NCI-H128 (cell line): Measurements from ENCODE around the gene CTIF.

ENCODE experiments used
- DNase-seq: peaks from one replicate; lab custom pipeline; 2025; ENCODE audit not compliant: unreplicated experiment; lab: John Stamatoyannopoulos, UW

CTIF gene

DNA sequence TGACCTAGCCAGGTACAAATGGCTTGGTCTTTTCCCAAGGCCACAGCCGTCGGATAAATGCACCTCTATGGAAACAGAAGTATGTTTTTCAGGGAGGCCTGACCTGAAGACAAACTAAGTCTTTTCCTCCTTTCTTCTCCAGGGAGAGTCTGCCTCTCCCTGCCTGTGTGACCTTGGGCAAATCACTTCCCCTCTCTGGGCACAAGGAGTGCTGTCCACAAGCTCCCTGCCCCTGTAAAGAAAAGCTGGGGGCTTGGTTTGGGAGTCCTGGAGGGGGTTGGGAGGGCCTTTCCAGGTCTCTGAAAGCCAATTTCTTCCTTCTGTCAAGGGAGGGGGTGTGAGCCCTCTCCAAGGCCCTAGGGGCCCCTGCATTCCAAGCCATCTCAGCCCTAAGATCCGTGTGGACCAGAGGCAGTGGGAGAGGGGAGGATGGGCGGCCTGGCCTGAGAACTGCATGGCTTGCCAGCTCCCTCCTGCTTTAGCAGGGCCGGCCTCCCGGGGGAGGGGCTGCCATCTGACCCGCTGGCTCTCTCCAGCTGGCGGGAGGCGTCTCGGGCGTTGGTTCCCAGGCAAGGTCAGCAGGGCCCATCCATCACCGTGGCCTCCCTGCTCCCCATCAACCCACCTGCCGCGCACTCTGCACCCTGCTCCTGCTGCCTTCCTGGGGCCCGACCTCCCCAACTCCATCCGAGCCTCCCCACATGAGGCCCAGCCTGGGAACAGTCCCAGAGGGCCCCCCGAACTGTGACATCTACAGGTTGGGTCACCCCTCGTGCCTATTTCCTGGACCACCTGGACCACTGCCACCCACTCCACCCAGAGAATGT lies 350.5 kb downstream of the CTIF start:
- no peak for DNase-seq

DNA sequence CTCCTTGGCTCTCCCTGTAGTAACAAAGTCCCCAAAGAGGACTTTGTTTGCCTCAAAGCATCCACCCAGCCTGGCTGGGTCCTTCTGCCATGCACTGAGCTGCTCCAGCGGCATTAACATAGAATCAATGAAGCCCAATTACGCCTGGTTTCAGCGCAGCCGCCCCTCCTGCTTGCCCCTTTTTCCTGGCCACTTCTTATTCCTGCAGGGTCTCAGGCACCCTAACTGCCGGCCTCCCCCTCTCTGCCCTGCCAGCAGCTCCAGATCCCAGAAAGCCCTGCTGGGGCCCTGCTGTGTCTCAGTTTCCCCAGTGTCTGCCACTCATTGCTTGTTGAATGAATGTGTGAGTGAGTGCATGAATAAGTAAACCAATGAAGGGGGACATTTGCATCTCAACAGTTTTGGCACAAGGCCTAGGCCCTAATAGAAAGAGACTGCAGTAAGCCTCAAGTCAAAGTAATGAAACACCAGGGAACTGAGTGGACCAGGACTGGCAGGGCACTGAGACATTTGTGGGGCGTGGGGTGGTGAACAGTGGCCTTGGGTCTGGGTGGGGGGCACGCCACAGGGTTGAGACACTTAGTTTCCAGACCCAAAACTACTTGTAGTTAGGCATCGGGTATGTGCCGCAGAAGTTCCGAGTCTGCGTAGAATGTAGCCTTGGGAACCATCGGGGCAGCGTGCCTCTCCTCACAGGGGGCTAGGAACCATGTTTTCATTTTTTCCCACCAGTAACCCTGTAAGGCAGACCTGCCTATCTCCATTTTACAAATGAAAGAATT lies 351.3 kb downstream of the CTIF start:
- no peak for DNase-seq

DNA sequence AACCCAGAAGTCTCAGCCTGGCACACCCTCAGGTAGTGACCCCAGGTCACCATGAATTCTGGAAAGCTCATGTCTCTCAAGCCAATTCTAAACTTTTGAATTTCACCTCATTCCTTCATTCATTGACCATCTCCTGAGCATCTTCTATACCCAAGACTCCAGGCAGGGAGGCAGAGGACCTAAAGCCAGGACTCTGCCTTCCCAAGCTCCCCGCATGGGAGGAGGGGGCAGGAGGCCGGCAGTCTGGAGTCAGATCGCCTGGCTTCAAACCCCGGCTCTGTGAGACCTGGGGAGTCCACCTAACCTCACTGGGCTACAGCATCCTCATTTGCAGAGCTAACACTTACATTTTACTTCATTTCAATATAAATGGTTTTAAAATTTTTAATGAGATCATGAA lies 352.9 kb downstream of the CTIF start:
- no peak for DNase-seq

DNA sequence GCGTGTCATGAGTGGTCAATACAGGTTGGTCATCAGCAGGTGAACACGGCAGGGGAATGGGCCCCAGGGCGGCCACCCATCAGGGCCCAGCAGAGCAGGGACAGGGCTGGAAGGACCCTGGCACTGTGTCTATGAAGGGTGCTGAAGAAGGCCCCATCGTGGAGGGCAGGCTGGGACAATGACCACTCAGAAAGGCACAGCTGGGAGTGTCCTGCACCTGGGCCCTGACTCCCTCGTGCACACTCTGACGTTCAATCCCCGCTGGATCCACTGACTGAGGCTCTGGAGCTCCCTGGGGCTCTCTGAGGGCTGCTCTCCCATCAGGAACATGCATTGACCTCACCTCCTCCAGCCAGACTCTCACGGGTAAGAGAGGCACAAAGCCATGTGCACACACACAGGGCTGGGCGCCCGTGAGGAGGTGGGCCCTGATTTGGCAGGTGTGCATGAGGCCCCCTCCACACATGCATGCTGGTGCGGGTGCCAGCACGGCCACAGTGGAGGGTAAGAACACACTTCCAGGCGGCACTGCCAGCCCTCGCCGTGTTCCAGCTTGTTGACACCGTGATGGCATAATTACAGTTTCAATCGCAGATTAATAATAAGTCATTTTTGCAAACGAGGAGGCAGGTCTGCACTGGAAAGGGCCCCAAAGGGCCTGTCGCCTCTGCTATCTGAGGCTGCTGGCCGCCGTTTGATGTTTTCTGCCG lies 353.5 kb downstream of the CTIF start:
- no peak for DNase-seq

DNA sequence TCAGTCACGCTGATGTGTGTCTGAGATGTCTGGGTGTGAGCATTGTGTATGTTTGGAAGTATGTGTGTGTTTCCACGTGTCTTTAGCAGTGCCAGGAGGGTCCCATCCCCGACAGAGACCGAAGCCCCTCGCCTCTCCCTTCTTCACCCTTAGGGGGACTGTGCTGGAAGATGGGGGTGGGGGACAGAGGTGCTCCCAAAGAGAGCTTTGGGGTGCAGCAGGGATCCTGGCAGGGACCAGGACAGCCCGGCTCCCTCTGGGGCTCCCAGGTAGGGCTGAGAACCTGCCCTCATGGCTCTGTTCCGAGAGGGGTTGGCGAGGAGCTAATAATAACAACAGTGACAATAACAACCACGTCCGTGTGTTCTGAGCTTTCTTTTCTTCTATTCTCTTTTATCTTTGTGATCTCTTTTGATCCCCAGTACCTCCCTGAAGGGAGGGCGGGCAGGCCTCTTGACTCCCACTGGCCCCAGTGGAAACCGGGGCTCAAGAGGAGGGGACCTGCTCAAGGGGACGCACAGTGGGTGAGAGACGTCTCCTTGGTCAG lies 354.3 kb downstream of the CTIF start:
- no peak for DNase-seq

DNA sequence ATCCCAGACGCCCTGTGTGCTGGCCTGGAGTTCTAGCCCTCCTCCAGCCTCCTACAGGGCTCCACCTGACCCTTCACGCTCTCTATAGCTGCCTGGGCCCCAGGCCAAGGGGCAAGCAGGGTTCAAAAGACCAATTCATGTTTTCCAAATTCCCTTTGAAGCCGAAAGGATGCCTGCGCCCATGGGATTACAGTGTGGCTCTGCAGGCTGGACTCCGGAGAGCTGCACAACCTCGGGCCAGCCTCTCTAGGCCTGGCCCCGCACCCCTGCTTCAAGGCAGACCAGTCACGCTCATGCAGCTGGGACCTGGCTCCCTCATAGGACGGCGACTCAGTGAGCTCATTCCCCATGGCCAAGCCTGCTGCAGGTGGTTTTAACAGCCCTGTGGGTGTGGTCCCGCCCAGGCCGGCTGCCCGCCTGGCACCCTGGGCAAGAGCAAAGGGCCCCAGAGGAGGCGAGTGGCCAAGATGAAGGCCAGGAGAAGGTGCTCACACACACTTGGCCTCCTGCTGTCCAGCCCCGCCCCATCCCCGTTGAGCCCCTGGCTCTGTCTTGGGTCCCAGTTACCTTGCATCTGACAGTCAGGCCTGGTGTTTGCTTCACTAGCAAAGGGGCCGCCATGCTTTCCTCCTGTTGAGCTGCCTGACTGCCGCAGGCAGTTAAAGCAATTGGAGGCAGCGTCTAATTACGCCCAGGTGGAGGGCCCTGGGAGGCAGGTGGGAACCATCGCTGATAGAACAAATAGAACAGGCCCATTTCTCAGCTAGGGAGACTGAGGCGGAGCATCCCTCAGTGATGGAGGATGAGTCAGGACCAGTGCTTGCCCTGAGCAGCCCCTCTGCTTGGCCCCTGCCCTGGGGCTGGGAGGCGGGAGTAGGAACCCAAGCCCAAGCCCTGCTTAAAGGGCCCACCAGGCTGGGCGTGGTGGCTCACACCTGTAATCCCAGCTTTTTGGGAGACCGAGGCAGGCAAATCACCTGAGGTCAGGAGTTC lies 355.1 kb downstream of the CTIF start:
- no peak for DNase-seq

DNA sequence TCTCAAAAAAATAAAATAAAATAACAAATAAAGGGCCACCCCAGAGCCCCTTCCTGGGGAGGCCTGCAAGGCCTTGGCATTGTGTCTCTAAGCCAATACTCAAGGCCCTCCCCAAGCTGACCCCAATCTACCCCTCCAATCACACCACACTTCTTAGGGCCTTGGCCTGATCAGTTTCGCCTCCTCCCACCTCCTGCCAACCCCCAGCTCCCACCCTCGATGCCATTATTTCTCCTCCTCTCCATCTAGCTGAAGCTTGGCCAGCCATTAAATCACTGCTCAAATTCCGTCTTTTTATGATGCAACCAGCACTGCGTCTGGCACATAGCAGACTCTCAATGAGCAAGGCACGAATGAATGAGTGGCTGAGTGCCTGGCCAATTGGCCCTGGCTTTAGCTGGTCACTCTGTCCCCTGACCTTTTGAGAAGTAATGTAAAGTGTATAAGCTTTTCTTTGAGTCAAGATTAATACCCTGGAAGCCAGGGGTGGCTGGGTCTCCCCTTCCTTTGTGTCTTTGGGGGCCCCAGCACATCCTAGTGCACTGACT lies 356.0 kb downstream of the CTIF start:
- no peak for DNase-seq

DNA sequence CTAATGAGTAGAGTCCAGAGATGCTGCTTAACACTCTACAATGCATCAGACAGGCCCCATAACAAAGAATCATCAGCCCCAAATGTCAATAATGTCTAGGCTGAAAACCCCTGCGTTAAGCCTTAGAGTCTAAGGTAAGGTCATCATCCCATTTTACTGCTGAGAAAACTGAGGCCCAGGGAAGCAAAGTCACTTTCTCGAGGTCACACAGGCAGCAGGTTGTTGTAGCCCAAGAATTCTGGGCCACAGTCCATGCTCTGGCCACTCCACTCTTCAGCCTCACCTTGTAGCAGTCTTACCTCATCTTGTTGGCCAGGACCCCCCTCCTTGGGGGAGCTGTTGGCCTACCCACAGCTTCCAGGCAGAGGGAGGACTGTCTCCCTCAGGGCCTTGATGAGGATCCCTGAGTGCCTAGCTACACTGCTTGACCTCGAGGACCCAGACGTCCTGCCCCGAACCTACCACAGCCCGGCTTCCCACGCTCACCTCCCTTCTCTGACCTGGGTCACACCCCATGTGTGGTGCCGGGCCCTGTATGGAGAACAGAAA lies 357.6 kb downstream of the CTIF start:
- no peak for DNase-seq

DNA sequence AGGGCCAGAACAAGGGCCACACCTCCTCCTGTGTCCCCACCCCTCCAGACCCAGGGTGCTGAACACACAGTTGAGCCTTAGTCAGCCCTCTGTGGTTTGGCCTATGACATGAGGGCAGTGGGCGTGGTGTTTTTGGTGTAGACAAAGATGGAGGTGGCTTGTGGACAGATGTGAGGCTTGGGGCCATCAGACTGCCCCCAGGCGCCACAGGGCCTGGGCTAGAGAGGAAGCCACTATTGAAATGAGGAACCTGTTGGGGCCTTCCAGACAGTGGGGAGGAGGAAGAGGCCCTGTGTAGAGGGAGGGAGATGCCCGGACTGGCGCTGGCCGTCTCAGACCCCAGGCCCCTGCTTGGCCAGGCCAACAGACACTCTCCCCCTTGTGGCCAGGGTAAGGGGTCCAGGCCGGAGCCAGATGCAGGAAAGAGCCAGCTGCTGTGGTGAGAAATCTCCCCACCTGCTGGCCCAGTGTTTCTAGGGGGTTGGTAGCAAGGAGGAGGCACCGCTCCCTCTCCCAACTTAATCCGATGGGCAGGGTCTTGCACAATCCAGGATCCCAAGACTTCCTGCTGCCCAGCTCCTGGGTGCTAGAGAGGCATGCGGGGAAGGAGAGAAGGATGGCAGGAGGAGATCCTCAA lies 358.2 kb downstream of the CTIF start:
- DNase-seq, result no peak

DNA sequence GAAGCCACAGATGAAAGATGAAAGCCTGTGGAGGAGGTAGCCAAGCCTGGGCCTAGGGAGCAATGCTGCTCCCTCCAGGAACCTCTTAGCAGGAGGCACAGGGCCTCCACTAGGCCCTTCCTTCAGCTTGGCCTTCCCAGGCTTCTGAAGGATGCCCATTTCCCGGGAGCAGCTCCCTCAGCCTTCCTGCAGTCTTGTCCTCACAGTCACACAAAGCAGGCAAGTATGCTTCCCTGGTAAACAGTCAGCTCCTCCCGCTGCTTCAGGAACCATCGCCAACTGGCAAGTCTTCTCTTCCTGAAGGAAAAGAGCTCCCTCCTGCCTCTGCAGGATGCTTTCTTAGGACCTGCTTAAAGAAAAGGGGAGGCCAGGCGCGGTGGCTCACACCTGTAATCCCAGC lies 358.7 kb downstream of the CTIF start:
- no peak for DNase-seq

DNA sequence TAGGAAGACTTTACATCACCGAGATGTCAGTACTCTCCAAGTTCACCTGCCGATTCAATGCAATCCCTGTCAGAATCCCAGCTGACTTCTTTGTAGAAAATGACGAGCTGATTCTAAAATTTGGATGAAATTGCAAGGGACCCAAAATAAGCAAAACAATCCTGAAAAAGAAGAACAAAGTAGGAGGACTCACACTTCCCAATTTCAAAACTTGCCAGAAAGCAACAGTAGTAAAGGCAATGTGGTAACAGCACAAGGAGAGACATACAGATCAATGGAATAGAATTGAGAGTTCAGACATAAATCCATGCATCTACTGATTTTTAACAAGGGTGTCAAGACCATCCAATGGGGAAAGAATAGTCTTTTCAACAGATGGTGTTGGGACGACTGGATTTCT lies 359.7 kb downstream of the CTIF start:
- DNase-seq, result no peak

DNA sequence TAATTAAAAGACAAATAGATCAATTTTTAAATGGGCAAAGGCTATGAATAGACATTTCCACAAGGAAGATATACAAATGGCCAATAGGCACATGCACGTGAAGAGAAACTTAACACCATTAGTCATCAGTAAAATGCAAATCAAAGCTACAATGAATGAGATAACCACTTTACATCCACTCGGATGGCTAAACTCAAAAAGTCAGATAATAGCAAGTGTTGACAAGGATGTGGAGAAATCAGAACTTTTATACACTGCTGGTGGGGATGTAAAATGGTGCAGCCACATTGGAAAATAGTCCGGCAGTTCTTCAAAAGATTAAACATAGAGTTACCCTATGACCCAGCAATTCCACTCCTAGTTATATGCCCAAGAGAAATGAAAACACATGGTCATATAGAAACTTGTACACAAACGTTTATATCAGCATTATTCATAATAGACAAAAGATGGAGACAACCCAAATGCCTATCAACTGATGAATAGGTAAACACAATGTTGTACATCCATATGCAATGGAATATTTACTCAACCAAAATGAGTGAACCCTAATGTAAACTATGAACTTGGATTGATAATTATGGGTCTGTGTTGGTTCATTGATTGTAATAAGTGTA lies 360.8 kb downstream of the CTIF start:
- DNase-seq, result no peak

DNA sequence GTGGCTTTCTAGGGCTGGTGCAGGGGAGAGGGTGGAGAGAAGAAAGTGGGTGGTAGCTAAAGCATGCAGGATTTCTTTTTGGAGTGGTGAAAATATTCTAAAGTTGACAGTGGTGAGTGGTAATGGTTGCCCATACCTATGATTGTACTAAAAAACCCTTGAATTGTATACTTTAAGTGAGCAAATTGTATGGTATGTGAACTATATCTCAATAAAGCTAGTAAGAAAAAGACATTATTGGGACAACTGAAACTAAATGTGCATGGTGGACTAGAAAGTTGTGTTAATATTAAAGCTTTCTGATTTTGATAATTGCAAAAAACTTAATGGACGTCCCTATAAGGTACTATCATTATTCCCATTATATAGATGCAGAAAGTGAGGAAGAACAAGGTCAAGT lies 361.6 kb downstream of the CTIF start:
- no peak for DNase-seq

DNA sequence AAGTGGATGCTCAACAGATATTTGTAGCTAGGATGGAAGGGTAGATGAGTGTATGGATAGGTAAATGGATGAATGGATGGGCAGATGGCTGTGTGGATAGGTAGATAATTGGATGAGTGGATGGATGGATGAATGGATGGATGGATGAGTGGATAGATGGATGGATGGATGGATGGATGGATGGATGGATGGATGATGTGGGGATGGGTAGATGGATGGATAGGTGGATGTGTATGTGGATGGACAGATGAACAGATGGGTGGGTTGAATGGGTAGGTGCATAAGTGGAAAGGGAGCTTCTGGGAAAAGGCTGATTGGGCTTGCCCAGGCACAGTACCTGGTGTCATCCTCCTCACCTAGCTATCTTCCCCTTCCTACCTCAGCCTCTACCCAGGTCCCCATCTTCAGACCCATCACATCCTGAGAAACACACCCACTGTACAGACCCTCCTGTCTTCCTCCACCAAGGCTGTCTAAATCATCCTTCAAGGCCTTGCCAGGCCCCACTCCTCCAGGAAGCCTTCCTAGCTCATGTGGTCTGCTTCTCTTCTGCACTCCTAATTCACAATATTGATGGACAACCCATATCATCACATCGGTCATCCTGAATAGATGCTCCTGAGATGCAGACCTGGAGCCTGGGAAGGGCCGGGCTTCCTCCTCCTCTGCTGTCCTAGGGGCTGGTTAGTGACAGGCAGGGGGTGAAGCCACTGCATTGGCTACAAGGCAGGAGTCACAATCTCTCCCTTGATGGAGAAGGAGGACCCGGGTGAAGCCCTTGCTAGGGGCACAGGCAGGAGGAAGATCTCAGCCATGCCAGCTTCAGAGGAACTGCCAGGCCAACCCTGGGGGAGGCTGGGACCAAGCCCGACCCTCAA lies 362.6 kb downstream of the CTIF start:
- no peak for DNase-seq

DNA sequence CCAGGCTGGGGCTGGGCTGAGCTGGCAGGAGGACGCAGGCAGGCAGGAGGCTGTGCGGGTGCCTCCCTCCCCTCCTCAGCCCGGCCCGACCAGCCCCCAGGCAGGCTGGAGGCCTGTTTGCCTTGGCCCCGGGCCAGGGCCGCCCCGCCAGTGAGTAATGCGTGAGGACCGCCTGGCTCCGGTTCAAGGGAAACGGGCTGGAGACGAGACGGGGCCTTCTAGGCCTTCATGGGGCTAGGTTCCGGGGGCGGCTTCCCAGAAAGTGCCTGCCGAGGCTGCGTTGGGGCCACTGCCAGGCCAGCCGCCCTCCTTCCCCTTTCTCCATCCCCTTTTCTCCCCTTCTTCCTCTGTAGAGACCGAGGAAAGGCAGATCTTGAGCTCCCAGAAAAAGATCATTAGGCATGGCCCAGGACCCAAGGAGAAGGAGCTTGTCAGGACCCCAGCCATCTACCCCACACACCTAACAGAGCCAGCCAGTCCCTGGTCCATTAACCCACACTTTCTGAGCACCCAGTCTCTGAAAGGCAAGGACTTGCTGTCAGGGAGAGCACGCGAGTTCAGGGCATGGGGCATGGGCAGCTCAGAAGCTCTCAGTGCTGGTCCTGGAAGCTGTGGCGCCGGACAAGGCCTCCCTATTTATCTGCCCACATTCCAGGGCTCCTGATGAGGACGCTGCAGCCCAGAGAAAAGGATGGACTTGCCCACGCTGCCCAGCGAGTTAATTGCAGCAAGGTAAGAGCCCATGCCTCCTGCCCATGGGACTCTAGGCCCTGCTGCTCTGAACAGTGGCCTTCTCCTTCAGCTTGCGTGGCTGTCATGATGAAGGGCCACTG lies 363.4 kb downstream of the CTIF start:
- peak; percentile 20 for DNase-seq

DNA sequence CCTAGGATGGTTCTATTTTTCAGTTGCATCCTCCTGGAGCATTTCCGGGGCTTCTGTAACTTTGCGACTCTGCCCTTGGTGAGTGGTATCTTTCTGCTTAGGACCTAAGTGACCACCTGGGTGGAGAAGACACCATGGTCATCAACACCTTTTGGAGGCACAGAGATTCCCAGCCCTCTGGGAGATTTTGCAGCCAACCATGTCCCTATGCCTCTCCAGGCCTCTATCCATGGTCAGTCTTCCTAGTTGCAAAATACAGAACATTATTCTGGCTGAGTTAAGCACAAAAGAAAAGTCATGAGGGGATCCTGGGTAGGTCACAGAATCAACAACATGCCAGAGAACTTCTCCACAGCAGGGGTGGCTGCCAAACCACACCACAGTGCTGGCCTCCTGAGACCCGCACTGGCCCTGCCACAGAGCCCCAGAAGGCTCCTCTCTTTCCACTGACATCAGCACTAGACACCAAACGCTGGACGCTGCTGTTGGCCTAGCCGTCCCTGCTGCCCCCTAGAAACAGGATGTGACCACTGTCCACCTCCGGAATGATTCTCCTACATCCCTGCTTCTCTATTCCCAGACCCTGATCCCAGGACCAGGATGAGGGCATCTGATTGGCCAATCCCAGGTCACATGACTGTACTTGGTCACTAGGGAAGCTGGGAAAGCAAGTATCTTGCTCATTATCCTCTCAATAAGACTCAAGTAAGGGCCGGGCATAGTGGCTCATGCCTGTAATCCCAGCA lies 364.2 kb downstream of the CTIF start:
- no peak for DNase-seq
